ENCODE results near the gene FGD5.

Gene FGD5

DNA sequence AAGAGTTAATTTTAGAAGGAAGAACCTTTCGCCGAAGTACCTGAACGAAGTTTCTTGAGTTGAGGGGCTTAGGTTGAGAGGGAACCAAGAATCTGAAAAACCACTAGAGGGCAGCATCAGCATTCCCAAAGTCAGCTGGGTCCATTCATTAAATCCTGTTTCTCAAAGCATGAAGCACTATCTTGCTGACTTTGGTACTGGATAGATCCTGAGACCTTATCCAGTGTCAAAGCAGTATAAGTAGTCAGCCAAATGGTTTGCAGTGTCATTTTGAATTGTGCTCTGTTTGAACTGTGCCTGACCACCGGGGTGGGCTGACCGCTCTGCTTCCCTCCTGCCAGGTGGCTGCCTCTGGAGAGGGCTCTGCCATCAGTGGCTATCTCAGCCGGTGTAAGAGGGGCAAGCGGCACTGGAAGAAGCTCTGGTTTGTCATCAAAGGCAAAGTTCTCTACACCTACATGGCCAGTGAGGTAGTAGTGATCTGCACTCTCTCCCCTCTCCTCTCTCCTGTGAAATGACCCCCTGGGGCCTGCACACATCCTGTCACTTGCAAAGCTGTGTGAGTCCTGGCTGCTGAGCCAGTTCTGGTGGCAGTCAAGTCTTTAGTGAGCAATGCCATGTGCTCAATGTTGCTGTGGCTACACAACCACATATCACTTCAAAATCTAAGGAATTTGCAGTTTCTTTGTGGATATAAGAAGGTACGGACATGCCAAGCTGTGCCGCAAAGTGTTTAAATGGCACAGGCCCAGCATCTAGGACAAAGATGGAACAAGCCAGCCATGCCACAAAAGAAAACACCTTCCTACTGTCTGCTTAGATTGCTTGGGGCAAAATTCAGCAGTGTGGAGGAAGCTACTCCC, 107.2 kb downstream of the FGD5 start:
- Histone ChIP-seq H3K9me3 (replicated peaks; ENCODE audit: insufficient read depth, low read length) (no peaks in the 10 kb centered on the region), H3F3A (ENCODE audit: insufficient read depth, low read length) (no peaks in the 10 kb centered on the region), H3K9me2 (replicated peaks; ENCODE audit: insufficient read depth, low read length) (no peaks in the 10 kb centered on the region), H3K4me1 (ENCODE audit: low read length) (no peaks in the 10 kb centered on the region), H3K9ac (ENCODE audit: low read length) (no peak overlapping the region), H3K4me2 (ENCODE audit: low read depth, low read length) (no peak overlapping the region), H4K20me1 (ENCODE audit: insufficient read depth, low read length) (no peaks in the 10 kb centered on the region), H3K27me3 (replicated peaks; ENCODE audit: insufficient read depth, low read length) (peaks cover 18% of the 10 kb centered on the region), H3K27ac (ENCODE audit: low read length) (no peak overlapping the region), H2AFZ (ENCODE audit: low read length) (no peak overlapping the region), H3K36me3 (replicated peaks; ENCODE audit: insufficient read depth, low read length) (no peaks in the 10 kb centered on the region), H3K4me3 (ENCODE audit: low read length) (no peak overlapping the region), H3K79me2 (ENCODE audit: low read length) (no peaks in the 10 kb centered on the region)
- peak; percentile 42 for DNase-seq
- TF ChIP-seq EZH2phosphoT487 (IDR thresholded peaks at IDR 0.05; ENCODE audit: low read length) = no peak
- TF ChIP-seq, protein P1, sequence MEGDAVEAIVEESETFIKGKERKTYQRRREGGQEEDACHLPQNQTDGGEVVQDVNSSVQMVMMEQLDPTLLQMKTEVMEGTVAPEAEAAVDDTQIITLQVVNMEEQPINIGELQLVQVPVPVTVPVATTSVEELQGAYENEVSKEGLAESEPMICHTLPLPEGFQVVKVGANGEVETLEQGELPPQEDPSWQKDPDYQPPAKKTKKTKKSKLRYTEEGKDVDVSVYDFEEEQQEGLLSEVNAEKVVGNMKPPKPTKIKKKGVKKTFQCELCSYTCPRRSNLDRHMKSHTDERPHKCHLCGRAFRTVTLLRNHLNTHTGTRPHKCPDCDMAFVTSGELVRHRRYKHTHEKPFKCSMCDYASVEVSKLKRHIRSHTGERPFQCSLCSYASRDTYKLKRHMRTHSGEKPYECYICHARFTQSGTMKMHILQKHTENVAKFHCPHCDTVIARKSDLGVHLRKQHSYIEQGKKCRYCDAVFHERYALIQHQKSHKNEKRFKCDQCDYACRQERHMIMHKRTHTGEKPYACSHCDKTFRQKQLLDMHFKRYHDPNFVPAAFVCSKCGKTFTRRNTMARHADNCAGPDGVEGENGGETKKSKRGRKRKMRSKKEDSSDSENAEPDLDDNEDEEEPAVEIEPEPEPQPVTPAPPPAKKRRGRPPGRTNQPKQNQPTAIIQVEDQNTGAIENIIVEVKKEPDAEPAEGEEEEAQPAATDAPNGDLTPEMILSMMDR (IDR thresholded peaks at IDR 0.05; ENCODE audit: low read length) = peak; percentile 75

DNA sequence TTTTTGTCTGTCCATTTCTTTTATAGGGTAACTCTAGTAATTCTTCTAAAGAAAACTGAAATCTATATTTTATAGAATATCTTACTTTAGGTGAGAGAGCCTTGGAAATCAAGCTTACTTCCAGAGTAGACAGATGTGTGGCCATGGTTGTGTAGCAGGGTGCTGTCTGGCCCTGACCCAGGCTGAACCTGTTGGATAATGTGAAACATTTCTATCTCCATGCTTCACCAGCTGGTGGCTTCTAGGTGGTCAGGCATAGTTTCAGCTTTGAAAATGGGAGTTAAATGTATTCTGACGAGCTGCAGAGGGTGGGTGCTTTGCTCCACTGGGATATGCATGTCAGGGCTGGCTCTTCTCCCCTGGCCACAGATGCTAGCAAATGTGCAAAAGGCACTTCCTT, 107.8 kb downstream of the FGD5 start:
- no peaks in the 10 kb centered on the region for H3K36me3 ChIP-seq (replicated peaks; ENCODE audit: insufficient read depth, low read length)
- no peak overlapping the region for H3K27ac ChIP-seq (ENCODE audit: low read length)
- no peak for DNase-seq

DNA sequence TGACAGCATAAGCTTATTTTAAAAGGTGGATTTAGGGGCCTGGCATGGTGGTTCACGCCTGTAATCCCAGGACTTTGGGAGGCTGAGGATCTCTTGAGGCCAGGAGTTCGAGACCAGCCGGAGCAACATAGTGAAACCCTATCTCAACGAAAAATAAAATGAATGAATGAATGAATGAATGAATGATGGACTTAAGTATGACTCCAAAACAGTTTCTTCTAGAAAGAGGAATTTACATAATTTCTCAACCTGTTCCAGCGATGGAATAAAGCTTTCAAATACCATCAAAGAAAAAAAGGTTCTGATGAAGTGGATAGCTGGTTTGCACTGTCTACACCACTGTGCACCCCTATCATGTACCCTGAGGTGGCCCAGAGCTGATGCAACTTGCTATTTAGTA, 108.5 kb downstream of the FGD5 start:
- TF ChIP-seq, protein P1 (IDR thresholded peaks at IDR 0.05; ENCODE audit: low read length) = no peak
- TF ChIP-seq EZH2 (optimal IDR thresholded peaks at IDR 0.05; ENCODE audit: low read depth, low read length) = no peak
- TF ChIP-seq EZH2phosphoT487 (IDR thresholded peaks at IDR 0.05; ENCODE audit: low read length) = no peak
- H3F3A ChIP-seq (ENCODE audit: insufficient read depth, low read length) = no peaks in the 10 kb centered on the region
- DNase-seq = no peak
- H3K4me2 ChIP-seq (ENCODE audit: low read depth, low read length) = no peak overlapping the region
- H3K9me3 ChIP-seq (replicated peaks; ENCODE audit: insufficient read depth, low read length) = no peaks in the 10 kb centered on the region
- no peaks in the 10 kb centered on the region for H3K9me2 ChIP-seq (replicated peaks; ENCODE audit: insufficient read depth, low read length)
- no peaks in the 10 kb centered on the region for H3K79me2 ChIP-seq (ENCODE audit: low read length)
- no peak overlapping the region for H2AFZ ChIP-seq (ENCODE audit: low read length)
- no peaks in the 10 kb centered on the region for H3K4me1 ChIP-seq (ENCODE audit: low read length)
- peaks cover 18% of the 10 kb centered on the region for H3K27me3 ChIP-seq (replicated peaks; ENCODE audit: insufficient read depth, low read length)
- no peak overlapping the region for H3K9ac ChIP-seq (ENCODE audit: low read length)
- H3K27ac ChIP-seq (ENCODE audit: low read length) = no peak overlapping the region
- H3K4me3 ChIP-seq (ENCODE audit: low read length) = no peak overlapping the region
- H3K36me3 ChIP-seq (replicated peaks; ENCODE audit: insufficient read depth, low read length) = no peaks in the 10 kb centered on the region
- H4K20me1 ChIP-seq (ENCODE audit: insufficient read depth, low read length) = no peaks in the 10 kb centered on the region

More for the DNA sequence above, 107.8 kb downstream of the FGD5 start:
- no peak overlapping the region for H3K4me3 ChIP-seq (ENCODE audit: low read length)
- peaks cover 18% of the 10 kb centered on the region for H3K27me3 ChIP-seq (replicated peaks; ENCODE audit: insufficient read depth, low read length)
- H3K79me2 ChIP-seq (ENCODE audit: low read length) = no peaks in the 10 kb centered on the region
- H3F3A ChIP-seq (ENCODE audit: insufficient read depth, low read length) = no peaks in the 10 kb centered on the region
- H3K9me3 ChIP-seq (replicated peaks; ENCODE audit: insufficient read depth, low read length) = no peaks in the 10 kb centered on the region
- no peak overlapping the region for H3K4me2 ChIP-seq (ENCODE audit: low read depth, low read length)
- no peaks in the 10 kb centered on the region for H3K4me1 ChIP-seq (ENCODE audit: low read length)
- no peaks in the 10 kb centered on the region for H4K20me1 ChIP-seq (ENCODE audit: insufficient read depth, low read length)
- TF ChIP-seq, protein P1 (IDR thresholded peaks at IDR 0.05; ENCODE audit: low read length) = no peak
- TF ChIP-seq EZH2 (optimal IDR thresholded peaks at IDR 0.05; ENCODE audit: low read depth, low read length) (no peak), EZH2phosphoT487 (IDR thresholded peaks at IDR 0.05; ENCODE audit: low read length) (no peak)
- no peaks in the 10 kb centered on the region for H3K9me2 ChIP-seq (replicated peaks; ENCODE audit: insufficient read depth, low read length)
- H3K9ac ChIP-seq (ENCODE audit: low read length) = no peak overlapping the region
- H2AFZ ChIP-seq (ENCODE audit: low read length) = no peak overlapping the region
